ENCODE data around the gene PMCH. TPM values are rescaled to one million over a fixed set of nuclear protein-coding genes. Genes with fewer than 3 reads are reported as not detected.

PMCH gene
- total RNA-seq, 1 experiment from 2014 or later, result not detected

GRCh38 chr12:102202556-102202955 lies 4.9 kb upstream of the PMCH start:
- intact Hi-C loops (cut with micrococcal nuclease; ENCODE audit: unreplicated experiment), result no loop called here
- H3K36me3 ChIP-seq (ENCODE audit: control insufficient read depth, insufficient read depth, low read length), result no peaks in the 10 kb centered on the region; the same call in 1 of the 2 replicates
- DNase-seq, result no peak
- Mint-ChIP-seq H3K4me3 (ENCODE audit: unreplicated experiment) (no peak overlapping the region), H3K4me1 (ENCODE audit: low read depth, unreplicated experiment) (no peaks in the 10 kb centered on the region), H3K9me3 (ENCODE audit: unreplicated experiment) (peaks cover 14% of the 10 kb centered on the region), H3K27ac (ENCODE audit: unreplicated experiment) (no peak overlapping the region), H3K36me3 (ENCODE audit: insufficient read depth, unreplicated experiment) (peaks cover 4% of the 10 kb centered on the region), H3K27me3 (ENCODE audit: insufficient read depth, unreplicated experiment) (no peaks in the 10 kb centered on the region)
- no peaks in the 10 kb centered on the region for H3K4me1 ChIP-seq
- CTCF ChIA-PET, result no interaction called here
- no peak overlapping the region for H3K4me3 ChIP-seq (ENCODE audit: low read depth, low read length)
- no peaks in the 10 kb centered on the region for H3K27me3 ChIP-seq (replicated peaks; ENCODE audit: control insufficient read depth, insufficient read depth, low read length)
- no TSS peak for BruUV-seq (replicated peaks)
- POLR2A ChIA-PET, result no interaction called here
- H3K9me3 ChIP-seq, result no peaks in the 10 kb centered on the region
- TF ChIP-seq CTCF (IDR thresholded peaks at IDR 0.05; ENCODE audit: insufficient read depth in 1 of 2, low read depth in 1 of 2, low read length in 1 of 2, severe bottlenecking in 1 of 2, unreplicated experiment in 1 of 2), result no peak

- no peaks in the 10 kb centered on the region for H3K4me1 ChIP-seq
- no peaks in the 10 kb centered on the region for H3K36me3 ChIP-seq (ENCODE audit: control insufficient read depth, insufficient read depth, low read length)
- intact Hi-C loops (cut with micrococcal nuclease; ENCODE audit: unreplicated experiment), result no loop called here
- no peaks in the 10 kb centered on the region for H3K27me3 Mint-ChIP-seq (ENCODE audit: insufficient read depth, unreplicated experiment)
- H3K4me3 ChIP-seq (ENCODE audit: low read depth, low read length), result no peak overlapping the region
- peaks cover 4% of the 10 kb centered on the region for H3K36me3 Mint-ChIP-seq (ENCODE audit: insufficient read depth, unreplicated experiment)
- no peak overlapping the region for H3K27ac Mint-ChIP-seq (ENCODE audit: unreplicated experiment)
- TF ChIP-seq CTCF (IDR thresholded peaks at IDR 0.05; ENCODE audit: insufficient read depth in 1 of 2, low read depth in 1 of 2, low read length in 1 of 2, severe bottlenecking in 1 of 2, unreplicated experiment in 1 of 2), result no peak
- ChIA-PET POLR2A (no interaction called here), CTCF (no interaction called here)
- no peak overlapping the region for H3K4me3 Mint-ChIP-seq (ENCODE audit: unreplicated experiment)
- no peaks in the 10 kb centered on the region for H3K27me3 ChIP-seq (replicated peaks; ENCODE audit: control insufficient read depth, insufficient read depth, low read length)
- no peak for DNase-seq
- peaks cover 11% of the 10 kb centered on the region for H3K9me3 Mint-ChIP-seq (ENCODE audit: unreplicated experiment)
- no peaks in the 10 kb centered on the region for H3K4me1 Mint-ChIP-seq (ENCODE audit: low read depth, unreplicated experiment)
- no peaks in the 10 kb centered on the region for H3K9me3 ChIP-seq
- no TSS peak for BruUV-seq (replicated peaks)
Observed at GRCh38 chr12:102201436-102202061, 3.9 kb upstream of the PMCH start.

DNA sequence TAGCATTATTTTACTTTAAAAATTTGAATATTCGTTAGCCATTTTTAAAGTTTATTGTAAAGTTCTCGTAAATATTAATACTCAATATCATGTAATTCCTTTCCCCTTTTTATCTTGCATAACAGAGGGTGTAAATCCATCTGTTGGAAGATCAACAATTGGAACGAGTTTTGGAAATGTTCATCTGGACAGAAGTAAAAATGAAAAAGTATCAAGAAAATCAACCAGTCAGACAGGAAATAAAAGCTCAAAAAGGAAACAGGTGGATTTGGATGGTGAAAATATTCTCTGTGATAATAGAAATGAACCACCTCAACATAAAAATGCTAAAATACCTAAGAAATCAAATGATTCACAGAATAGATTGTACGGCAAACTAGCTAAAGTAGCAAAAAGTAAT lies 1.8 kb downstream of the PMCH start:
- H3K9me3 Mint-ChIP-seq (ENCODE audit: unreplicated experiment), result no peaks in the 10 kb centered on the region
- H3K27me3 Mint-ChIP-seq (ENCODE audit: insufficient read depth, unreplicated experiment), result no peaks in the 10 kb centered on the region
- Histone ChIP-seq H3K4me1 (no peaks in the 10 kb centered on the region), H3K9me3 (no peaks in the 10 kb centered on the region), H3K36me3 (ENCODE audit: control insufficient read depth, insufficient read depth, low read length) (no peaks in the 10 kb centered on the region), H3K27me3 (replicated peaks; ENCODE audit: control insufficient read depth, insufficient read depth, low read length) (no peaks in the 10 kb centered on the region), H3K4me3 (ENCODE audit: low read depth, low read length) (no peak overlapping the region)
- BruUV-seq (replicated peaks), result no TSS peak
- CTCF ChIA-PET, result no interaction called here
- intact Hi-C loops (cut with micrococcal nuclease; ENCODE audit: unreplicated experiment), result no loop called here
- no peak overlapping the region for H3K27ac Mint-ChIP-seq (ENCODE audit: unreplicated experiment)
- POLR2A ChIA-PET, result no interaction called here
- no peak for DNase-seq
- no peaks in the 10 kb centered on the region for H3K36me3 Mint-ChIP-seq (ENCODE audit: insufficient read depth, unreplicated experiment)
- TF ChIP-seq CTCF (IDR thresholded peaks at IDR 0.05; ENCODE audit: insufficient read depth in 1 of 2, low read depth in 1 of 2, low read length in 1 of 2, severe bottlenecking in 1 of 2, unreplicated experiment in 1 of 2), result no peak
- no peak overlapping the region for H3K4me3 Mint-ChIP-seq (ENCODE audit: unreplicated experiment)
- no peaks in the 10 kb centered on the region for H3K4me1 Mint-ChIP-seq (ENCODE audit: low read depth, unreplicated experiment)
